Measurements from ENCODE around the gene SYT9.

- no peak for TF ChIP-seq POLR2A (IDR thresholded peaks at IDR 0.05; ENCODE audit: low read depth, low read length)
- no peak for TF ChIP-seq TAF1 (IDR thresholded peaks at IDR 0.05; ENCODE audit: borderline replicate concordance, low read depth, low read length)
Observed at GRCh38 chr11:7423946-7424345, 172.2 kb downstream of the SYT9 start.

Measured in GM12892 (cell line).